Activated T-helper 2 cell treated with anti-CD3 and anti-CD28 coated beads, Interferon-gamma antibody, Interleukin-2, Interleukin-4, amounts not matched to agents 10 μg/mL and 5 μg/mL and 100 μg/mL, durations not matched to agents 14 hours and 24 hours and 36 hours (primary cell): ENCODE measurements around the gene RHOH. TPM values are rescaled to one million over a fixed set of nuclear protein-coding genes. Genes with fewer than 3 reads are reported as not detected.

ENCODE experiments used
- DNase-seq: peaks from one replicate; pipeline ENCODE4 v3.0.0; 2021; ENCODE audit warnings: low spot score
- H3K27ac Mint-ChIP-seq: one replicate; pipeline ENCODE4 v1.8.0; 2021; ENCODE audit warnings: mixed read lengths
- H3K27me3 Mint-ChIP-seq: one replicate; pipeline ENCODE4 v1.8.0; 2021; ENCODE audit warnings: low read depth, mixed read lengths
- H3K36me3 Mint-ChIP-seq: one replicate; pipeline ENCODE4 v1.8.0; 2021; ENCODE audit warnings: low read depth, mixed read lengths
- H3K4me1 Mint-ChIP-seq: one replicate; pipeline ENCODE4 v1.8.0; 2021; ENCODE audit warnings: low read depth, mixed read lengths
- H3K4me3 Mint-ChIP-seq: one replicate; pipeline ENCODE4 v1.8.0; 2021; ENCODE audit warnings: low read depth, mild to moderate bottlenecking, moderate library complexity, mixed read lengths
- H3K9me3 Mint-ChIP-seq: one replicate; pipeline ENCODE4 v1.8.0; 2021; ENCODE audit warnings: mixed read lengths
- intact Hi-C: fragments of 100-400 bp; cut with micrococcal nuclease; formaldehyde crosslinking; loops from one replicate; pipeline ENCODE4 v1.15.1; 2023
- total RNA-seq: library from RNA; stranded (reverse); gene quantifications from 2 replicates; pipeline ENCODE4 v1.2.3, GENCODE V29; 2022

Gene RHOH
- total RNA-seq, 1 donor from 2014 or later: 108 TPM

- Mint-ChIP-seq H3K9me3 (no peaks in the 10 kb centered on the region), H3K4me3 (peak overlapping the region; percentile 90), H3K4me1 (peaks cover 52% of the 10 kb centered on the region), H3K27me3 (no peaks in the 10 kb centered on the region), H3K27ac (peak overlapping the region; percentile 94), H3K36me3 (peaks cover 81% of the 10 kb centered on the region)
- DNase-seq: peak; percentile 74
- intact Hi-C loops: loop anchor here (1.0 to 10.0 kb wide), 11 partner anchors 15 to 743 kb away; partner anchors contain the start of genes LIAS, RPL9 and UBE2K
These were observed 3.4 kb downstream of the RHOH start for GRCh38 chr4:40199999-40200874.

GRCh38 chr4:40200875-40201801, 4.3 kb downstream of the RHOH start:
- peaks cover 90% of the 10 kb centered on the region for H3K36me3 Mint-ChIP-seq
- intact Hi-C loops: loop anchor here (1.0 to 10.0 kb wide), 11 partner anchors 16 to 744 kb away; partner anchors contain the start of genes LIAS, RPL9 and UBE2K
- no peak for DNase-seq
- no peaks in the 10 kb centered on the region for H3K27me3 Mint-ChIP-seq
- peaks cover 52% of the 10 kb centered on the region for H3K4me1 Mint-ChIP-seq
- H3K27ac Mint-ChIP-seq: peak overlapping the region; percentile 94
- H3K9me3 Mint-ChIP-seq: no peaks in the 10 kb centered on the region
- H3K4me3 Mint-ChIP-seq: peak overlapping the region; percentile 90

- intact Hi-C loops: loop anchor here (1.0 to 10.0 kb wide), 9 partner anchors 17 to 745 kb away; partner anchors contain the start of genes LIAS, RPL9 and UBE2K
- no peaks in the 10 kb centered on the region for H3K27me3 Mint-ChIP-seq
- H3K9me3 Mint-ChIP-seq: no peaks in the 10 kb centered on the region
- H3K4me3 Mint-ChIP-seq: peak overlapping the region; percentile 90
- H3K4me1 Mint-ChIP-seq: peaks cover 53% of the 10 kb centered on the region
- no peak for DNase-seq
- peaks cover 91% of the 10 kb centered on the region for H3K36me3 Mint-ChIP-seq
- peak overlapping the region; percentile 94 for H3K27ac Mint-ChIP-seq
These were observed 5.1 kb downstream of the RHOH start for GRCh38 chr4:40201898-40202297.

GRCh38 chr4:40202474-40202873, 5.6 kb downstream of the RHOH start:
- intact Hi-C loops: loop anchor here (5.0 to 10.0 kb wide), 4 partner anchors 482 to 745 kb away; partner anchors contain the start of genes LIAS, RPL9 and UBE2K
- peak overlapping the region; percentile 90 for H3K4me3 Mint-ChIP-seq
- H3K27me3 Mint-ChIP-seq: no peaks in the 10 kb centered on the region
- DNase-seq: no peak
- H3K9me3 Mint-ChIP-seq: no peaks in the 10 kb centered on the region
- peak overlapping the region; percentile 94 for H3K27ac Mint-ChIP-seq
- H3K36me3 Mint-ChIP-seq: peaks cover 92% of the 10 kb centered on the region
- H3K4me1 Mint-ChIP-seq: peaks cover 58% of the 10 kb centered on the region

GRCh38 chr4:40204507-40205258, 7.9 kb downstream of the RHOH start:
- H3K4me3 Mint-ChIP-seq: peak overlapping the region; percentile 90
- H3K4me1 Mint-ChIP-seq: peaks cover 70% of the 10 kb centered on the region
- no peak for DNase-seq
- intact Hi-C loops: loop anchor here (1.0 to 10.0 kb wide), 5 partner anchors 17 to 747 kb away; partner anchors contain the start of genes LIAS, RPL9 and UBE2K
- no peaks in the 10 kb centered on the region for H3K9me3 Mint-ChIP-seq
- H3K36me3 Mint-ChIP-seq: peaks cover 84% of the 10 kb centered on the region
- no peaks in the 10 kb centered on the region for H3K27me3 Mint-ChIP-seq
- H3K27ac Mint-ChIP-seq: peak overlapping the region; percentile 94

GRCh38 chr4:40205259-40206198, 8.7 kb downstream of the RHOH start:
- Mint-ChIP-seq H3K36me3 (peaks cover 84% of the 10 kb centered on the region), H3K4me3 (peak overlapping the region; percentile 90), H3K4me1 (peaks cover 72% of the 10 kb centered on the region), H3K27ac (peak overlapping the region; percentile 94), H3K27me3 (no peaks in the 10 kb centered on the region), H3K9me3 (no peaks in the 10 kb centered on the region)
- intact Hi-C loops: loop anchor here (1.0 to 10.0 kb wide), 3 partner anchors 18 to 479 kb away; no protein-coding TSS in a partner anchor
- peak; percentile 47 for DNase-seq

- H3K27ac Mint-ChIP-seq: peak overlapping the region; percentile 94
- no peaks in the 10 kb centered on the region for H3K9me3 Mint-ChIP-seq
- H3K4me3 Mint-ChIP-seq: peak overlapping the region; percentile 90
These were observed 9.6 kb downstream of the RHOH start for GRCh38 chr4:40206426-40206825.

GRCh38 chr4:40209401-40209800, 12.6 kb downstream of the RHOH start:
- peaks cover 83% of the 10 kb centered on the region for H3K36me3 Mint-ChIP-seq

More at GRCh38 chr4:40206426-40206825, 9.6 kb downstream of the RHOH start:
- intact Hi-C loops: loop anchor here (1.0 to 10.0 kb wide), 2 partner anchors 21 to 478 kb away; no protein-coding TSS in a partner anchor
- Mint-ChIP-seq H3K27me3 (no peaks in the 10 kb centered on the region), H3K4me1 (peaks cover 74% of the 10 kb centered on the region), H3K36me3 (peaks cover 82% of the 10 kb centered on the region)
- no peak for DNase-seq

GRCh38 chr4:40210776-40211175, 13.9 kb downstream of the RHOH start:
- intact Hi-C loops: loop anchor here (2.0 kb wide), 1 partner anchor 14 kb away; the partner anchor contains the start of gene RHOH
- Mint-ChIP-seq H3K27me3 (no peaks in the 10 kb centered on the region), H3K9me3 (no peaks in the 10 kb centered on the region), H3K4me1 (peaks cover 79% of the 10 kb centered on the region), H3K4me3 (peak overlapping the region; percentile 49), H3K36me3 (peaks cover 85% of the 10 kb centered on the region), H3K27ac (peak overlapping the region; percentile 51)
- DNase-seq: no peak

More at GRCh38 chr4:40209401-40209800, 12.6 kb downstream of the RHOH start:
- no peak for DNase-seq
- Mint-ChIP-seq H3K4me3 (peak overlapping the region; percentile 73), H3K9me3 (no peaks in the 10 kb centered on the region), H3K4me1 (peaks cover 81% of the 10 kb centered on the region), H3K27ac (peak overlapping the region; percentile 85), H3K27me3 (no peaks in the 10 kb centered on the region)
- intact Hi-C loops: loop anchor here (10.0 kb wide), 1 partner anchor 475 kb away; no protein-coding TSS in a partner anchor

- H3K9me3 Mint-ChIP-seq: no peaks in the 10 kb centered on the region
- H3K4me1 Mint-ChIP-seq: peaks cover 74% of the 10 kb centered on the region
- no peak for DNase-seq
- H3K27ac Mint-ChIP-seq: peak overlapping the region; percentile 97
- no peaks in the 10 kb centered on the region for H3K27me3 Mint-ChIP-seq
- H3K36me3 Mint-ChIP-seq: peaks cover 84% of the 10 kb centered on the region
- peak overlapping the region; percentile 78 for H3K4me3 Mint-ChIP-seq
- intact Hi-C loops: loop anchor here (2.0 kb wide), 1 partner anchor 15 kb away; the partner anchor contains the start of gene RHOH
These were observed 14.7 kb downstream of the RHOH start for GRCh38 chr4:40211224-40212185.
